Gastroesophageal sphincter (tissue), 4 donors: Measurements from ENCODE around the gene KDM6B. TPM values are rescaled to one million over a fixed set of nuclear protein-coding genes. Genes with fewer than 3 reads are reported as not detected.

ENCODE experiments used
- ATAC-seq: fragments of 150-250 bp; one replicate; pipeline ENCODE4 v1.9.1; 2016; ENCODE audit warnings: mild to moderate bottlenecking, moderate library complexity
- H3K27ac ChIP-seq, 4 donors: fragments of 200-600 bp; sonication (generic) in 3 of 4; 1 replicate in 3 of 4; 2 replicates in 1 of 4; pipeline ENCODE4 v1.5.1; 2016 to 2019
- H3K27me3 ChIP-seq: fragments of 200-600 bp; sonication (generic); one replicate; pipeline ENCODE4 v1.5.1; 2019
- H3K36me3 ChIP-seq, 2 donors: fragments of 200-600 bp; sonication (generic); one replicate each; pipeline ENCODE4 v1.5.1; 2019; ENCODE audit warnings: control low read depth in 1 of 2
- H3K4me1 ChIP-seq, 3 donors: fragments of 200-600 bp; sonication (generic); 1 replicate in 2 of 3; 2 replicates in 1 of 3; pipeline ENCODE4 v1.5.1; 2016 to 2019; ENCODE audit warnings: control low read depth in 2 of 3
- H3K4me3 ChIP-seq, 2 donors: fragments of 200-600 bp; sonication (generic); one replicate each; pipeline ENCODE4 v1.5.1; 2019; ENCODE audit warnings: mild to moderate bottlenecking in 1 of 2, moderate library complexity in 1 of 2
- H3K9me3 ChIP-seq, 3 donors: fragments of 200-600 bp; sonication (generic); one replicate each; pipeline ENCODE4 v1.5.1; 2017 to 2019; ENCODE audit warnings: control low read depth in 2 of 3
- CTCF ChIP-seq, 4 experiments: fragments of 200-600 bp in 2 of 4; fragments of 450-650 bp in 2 of 4; sonication (generic) in 1 of 4; IDR thresholded peaks; one replicate each; pipeline ENCODE4 v1.5.1; 2017 to 2019; ENCODE audit warnings: antibody characterized with exemption in 4 of 4, mild to moderate bottlenecking in 2 of 4, moderate library complexity in 2 of 4
- EP300 ChIP-seq: sonication (generic); formaldehyde crosslinking; IDR thresholded peaks from one replicate; pipeline ENCODE4 v1.6.1; 2017; ENCODE audit warnings: antibody characterized with exemption, mild to moderate bottlenecking
- POLR2A ChIP-seq, 2 donors: fragments of 450-650 bp; IDR thresholded peaks; one replicate each; pipeline ENCODE4 v1.6.1; 2017; ENCODE audit warnings: antibody characterized with exemption in 2 of 2, mild to moderate bottlenecking in 2 of 2, moderate library complexity in 1 of 2
- POLR2AphosphoS5 ChIP-seq: sonication (generic); formaldehyde crosslinking; IDR thresholded peaks from one replicate; pipeline ENCODE4 v1.6.1; 2017; ENCODE audit warnings: antibody characterized with exemption
- WGBS, 2 donors: methylation state at CpG; one replicate each; pipeline ENCODE4 v1.1.5; 2018; ENCODE audit warnings: low coverage in 1 of 2; 5-methylcytosine and 5-hydroxymethylcytosine counted together
- total RNA-seq, 4 donors: library from RNA; depleted of rRNA; stranded (reverse); fragments of >200 nt; gene quantifications; one replicate each; pipeline ENCODE4 v1.1.0, GENCODE V29; 2016

KDM6B gene
- total RNA-seq, 4 donors from 2014 or later: 5.7 to 16.2 (median 15.6) TPM

DNA sequence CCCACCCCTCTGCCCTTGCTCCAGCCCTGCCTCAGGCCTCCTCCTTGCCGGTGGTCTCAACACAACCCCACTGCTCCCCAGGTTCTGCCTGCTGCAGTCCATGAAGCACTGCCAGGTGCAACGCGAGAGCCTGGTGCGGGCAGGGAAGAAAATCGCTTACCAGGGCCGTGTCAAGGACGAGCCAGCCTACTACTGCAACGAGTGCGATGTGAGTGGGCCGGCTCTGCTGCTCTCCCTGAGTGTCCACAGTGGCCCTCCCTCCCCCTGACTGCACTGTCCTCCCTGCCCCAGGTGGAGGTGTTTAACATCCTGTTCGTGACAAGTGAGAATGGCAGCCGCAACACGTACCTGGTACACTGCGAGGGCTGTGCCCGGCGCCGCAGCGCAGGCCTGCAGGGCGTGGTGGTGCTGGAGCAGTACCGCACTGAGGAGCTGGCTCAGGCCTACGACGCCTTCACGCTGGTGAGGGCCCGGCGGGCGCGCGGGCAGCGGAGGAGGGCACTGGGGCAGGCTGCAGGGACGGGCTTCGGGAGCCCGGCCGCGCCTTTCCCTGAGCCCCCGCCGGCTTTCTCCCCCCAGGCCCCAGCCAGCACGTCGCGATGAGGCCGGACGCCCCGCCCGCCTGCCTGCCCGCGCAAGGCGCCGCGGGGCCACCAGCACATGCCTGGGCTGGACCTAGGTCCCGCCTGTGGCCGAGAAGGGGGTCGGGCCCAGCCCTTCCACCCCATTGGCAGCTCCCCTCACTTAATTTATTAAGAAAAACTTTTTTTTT, 19.1 kb downstream of the KDM6B start:
- Histone ChIP-seq H3K4me1 (peaks cover 3 to 50% (median 20%) of the 10 kb centered on the region in 3 donors), H3K27me3 (no peaks in the 10 kb centered on the region), H3K9me3 (no peaks in the 10 kb centered on the region), H3K36me3 (peaks cover 0 to 61% of the 10 kb centered on the region in 2 donors), H3K27ac (peak overlapping the region in 2 of 4 donors; percentile 65 to 88), H3K4me3 (peak overlapping the region in 1 of 2 donors; percentile 3)
- WGBS, 2 donors: 0 to 59% methylated on average over 1 to 17 of the region's 51 CpGs
- no peak for TF ChIP-seq POLR2AphosphoS5
- ATAC-seq: no peak

DNA sequence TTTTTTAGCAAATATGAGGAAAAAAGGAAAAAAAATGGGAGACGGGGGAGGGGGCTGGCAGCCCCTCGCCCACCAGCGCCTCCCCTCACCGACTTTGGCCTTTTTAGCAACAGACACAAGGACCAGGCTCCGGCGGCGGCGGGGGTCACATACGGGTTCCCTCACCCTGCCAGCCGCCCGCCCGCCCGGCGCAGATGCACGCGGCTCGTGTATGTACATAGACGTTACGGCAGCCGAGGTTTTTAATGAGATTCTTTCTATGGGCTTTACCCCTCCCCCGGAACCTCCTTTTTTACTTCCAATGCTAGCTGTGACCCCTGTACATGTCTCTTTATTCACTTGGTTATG, 19.6 kb downstream of the KDM6B start:
- TF ChIP-seq EP300: no peak
- TF ChIP-seq POLR2A (IDR thresholded peaks at IDR 0.05): no peak
- no peak for TF ChIP-seq POLR2AphosphoS5
- TF ChIP-seq CTCF (IDR thresholded peaks at IDR 0.05): no peak
- Histone ChIP-seq H3K4me1 (peaks cover 3 to 56% (median 24%) of the 10 kb centered on the region in 3 donors), H3K4me3 (peak overlapping the region in 1 of 2 donors; percentile 3), H3K27ac (peak overlapping the region in 1 of 4 donors; percentile 88), H3K36me3 (peaks cover 0 to 56% of the 10 kb centered on the region in 2 donors), H3K9me3 (no peaks in the 10 kb centered on the region), H3K27me3 (no peaks in the 10 kb centered on the region)
- 47 to 71% methylated on average over 6 to 13 of the region's 21 CpGs for WGBS, 2 donors
- ATAC-seq: no peak

DNA sequence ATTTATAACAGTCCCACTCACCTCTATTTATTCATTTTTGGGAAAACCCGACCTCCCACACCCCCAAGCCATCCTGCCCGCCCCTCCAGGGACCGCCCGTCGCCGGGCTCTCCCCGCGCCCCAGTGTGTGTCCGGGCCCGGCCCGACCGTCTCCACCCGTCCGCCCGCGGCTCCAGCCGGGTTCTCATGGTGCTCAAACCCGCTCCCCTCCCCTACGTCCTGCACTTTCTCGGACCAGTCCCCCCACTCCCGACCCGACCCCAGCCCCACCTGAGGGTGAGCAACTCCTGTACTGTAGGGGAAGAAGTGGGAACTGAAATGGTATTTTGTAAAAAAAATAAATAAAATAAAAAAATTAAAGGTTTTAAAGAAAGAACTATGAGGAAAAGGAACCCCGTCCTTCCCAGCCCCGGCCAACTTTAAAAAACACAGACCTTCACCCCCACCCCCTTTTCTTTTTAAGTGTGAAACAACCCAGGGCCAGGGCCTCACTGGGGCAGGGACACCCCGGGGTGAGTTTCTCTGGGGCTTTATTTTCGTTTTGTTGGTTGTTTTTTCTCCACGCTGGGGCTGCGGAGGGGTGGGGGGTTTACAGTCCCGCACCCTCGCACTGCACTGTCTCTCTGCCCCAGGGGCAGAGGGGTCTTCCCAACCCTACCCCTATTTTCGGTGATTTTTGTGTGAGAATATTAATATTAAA, 20.2 kb downstream of the KDM6B start:
- TF ChIP-seq EP300: no peak
- TF ChIP-seq CTCF (IDR thresholded peaks at IDR 0.05): no peak
- no peak for TF ChIP-seq POLR2A (IDR thresholded peaks at IDR 0.05)
- no peak for TF ChIP-seq POLR2AphosphoS5
- peaks cover 0 to 51% of the 10 kb centered on the region in 2 donors for H3K36me3 ChIP-seq
- ATAC-seq: no peak
- H3K27me3 ChIP-seq: no peaks in the 10 kb centered on the region
- 62 to 70% methylated on average over 6 to 22 of the region's 31 CpGs for WGBS, 2 donors
- peaks cover 3 to 62% (median 27%) of the 10 kb centered on the region in 3 donors for H3K4me1 ChIP-seq
- peak overlapping the region in 3 of 4 donors; percentile 88 to 96 (median 95) for H3K27ac ChIP-seq
- peak overlapping the region in 1 of 2 donors; percentile 57 for H3K4me3 ChIP-seq
- no peaks in the 10 kb centered on the region for H3K9me3 ChIP-seq

DNA sequence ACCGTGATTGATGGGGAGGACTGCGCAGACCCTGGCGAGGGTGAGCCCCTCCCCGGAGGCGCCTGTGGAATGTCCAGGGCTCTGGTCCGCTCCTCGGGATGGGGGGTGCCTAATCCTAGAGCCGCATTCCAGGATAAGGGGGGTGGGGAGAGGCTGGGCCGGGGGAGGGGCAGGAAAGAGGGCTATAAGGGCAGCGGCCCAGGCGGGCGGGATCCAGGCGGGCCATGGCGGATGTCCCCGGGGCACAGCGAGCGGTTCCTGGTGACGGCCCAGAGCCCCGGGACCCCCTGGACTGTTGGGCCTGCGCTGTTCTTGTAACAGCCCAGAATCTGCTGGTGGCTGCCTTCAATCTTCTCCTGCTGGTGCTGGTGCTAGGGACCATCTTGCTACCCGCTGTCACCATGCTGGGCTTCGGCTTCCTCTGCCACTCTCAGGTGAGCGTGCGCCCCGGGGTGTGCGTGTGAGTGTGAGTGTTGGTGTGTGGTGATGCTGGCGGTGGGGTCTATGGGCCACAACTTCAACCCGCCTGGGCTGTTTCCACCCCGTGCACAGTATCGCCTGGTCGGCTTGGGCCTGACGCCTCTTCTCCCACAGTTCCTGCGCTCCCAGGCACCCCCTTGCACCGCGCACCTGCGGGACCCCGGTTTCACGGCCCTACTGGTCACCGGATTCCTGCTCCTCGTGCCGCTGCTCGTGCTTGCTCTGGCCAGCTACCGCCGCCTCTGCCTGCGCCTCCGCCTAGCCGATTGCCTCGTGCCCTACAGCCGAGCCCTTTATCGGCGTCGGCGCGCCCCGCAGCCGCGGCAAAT, 21.0 kb downstream of the KDM6B start, which contains the start of gene TMEM88:
TMEM88 (plus strand) TSS at position 216 of the 809 bp plus-strand sequence; CDS start at position 225, 9 bp downstream.
- ATAC-seq: no peak
- no peak for TF ChIP-seq POLR2AphosphoS5
- TF ChIP-seq POLR2A (IDR thresholded peaks at IDR 0.05): no peak
- TF ChIP-seq CTCF (IDR thresholded peaks at IDR 0.05): no peak
- no peak for TF ChIP-seq EP300
- H3K4me3 ChIP-seq: peak within 1 kb of the TSS in 1 of 2 donors; percentile 57
- peaks cover 3 to 66% (median 27%) of the 10 kb centered on the region in 3 donors for H3K4me1 ChIP-seq
- no peaks in the 10 kb centered on the region for H3K27me3 ChIP-seq
- no peaks in the 10 kb centered on the region for H3K9me3 ChIP-seq
- WGBS, 2 donors: 53 to 61% methylated on average over 5 to 17 of the region's 57 CpGs
- H3K27ac ChIP-seq: peak within 1 kb of the TSS in 3 of 4 donors; percentile 88 to 96 (median 95)
- peaks cover 0 to 51% of the 10 kb centered on the region in 2 donors for H3K36me3 ChIP-seq

DNA sequence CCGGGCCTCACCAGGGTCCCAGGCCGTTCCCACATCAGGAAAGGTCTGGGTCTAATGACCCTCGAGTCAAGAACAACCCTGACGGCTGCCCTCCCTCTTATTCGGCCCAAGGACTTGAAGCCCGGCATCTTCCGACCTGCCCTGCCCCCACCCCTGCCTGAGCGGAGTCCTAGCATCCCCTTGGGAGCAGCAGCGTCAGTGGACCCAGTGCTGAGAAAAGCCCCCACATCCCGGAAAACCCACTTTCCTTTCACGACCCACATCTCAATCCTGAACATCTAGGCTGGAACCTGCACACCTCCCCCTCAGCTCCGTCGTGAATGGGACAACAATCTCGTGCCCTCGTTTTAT, 21.6 kb downstream of the KDM6B start:
- WGBS, 2 donors: 13 to 40% methylated on average over 1 to 3 of the region's 15 CpGs
- Histone ChIP-seq H3K4me3 (peak overlapping the region in 1 of 2 donors; percentile 57), H3K9me3 (no peaks in the 10 kb centered on the region), H3K27ac (peak overlapping the region in 3 of 4 donors; percentile 88 to 96 (median 95)), H3K27me3 (no peaks in the 10 kb centered on the region), H3K36me3 (peaks cover 0 to 51% of the 10 kb centered on the region in 2 donors), H3K4me1 (peaks cover 3 to 66% (median 27%) of the 10 kb centered on the region in 3 donors)
- TF ChIP-seq CTCF (IDR thresholded peaks at IDR 0.05) (no peak), EP300 (no peak), POLR2A (IDR thresholded peaks at IDR 0.05) (no peak), POLR2AphosphoS5 (no peak)
- no peak for ATAC-seq
